ENCODE data around the gene MMRN1.

MMRN1 gene

DNA sequence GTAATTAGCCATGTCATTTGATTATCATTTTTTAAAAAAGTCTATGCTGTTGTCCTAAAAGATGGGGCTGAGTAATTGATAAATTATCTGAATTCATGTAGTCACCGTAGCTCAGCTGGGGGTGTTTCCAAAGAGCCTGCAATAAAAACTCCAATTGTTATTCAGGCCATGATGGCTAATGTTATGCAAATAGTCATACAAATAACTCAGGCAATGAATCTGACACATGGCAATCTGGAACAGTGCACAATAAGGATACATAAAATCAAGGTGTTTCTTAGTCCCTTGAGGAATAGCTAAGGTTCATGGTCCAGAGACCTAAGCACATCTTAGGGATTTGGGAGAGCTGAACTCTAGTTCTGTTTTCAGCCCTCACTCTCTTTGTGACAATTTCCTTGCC is 15.2 kb downstream of the MMRN1 start:
- no peak for DNase-seq

DNA sequence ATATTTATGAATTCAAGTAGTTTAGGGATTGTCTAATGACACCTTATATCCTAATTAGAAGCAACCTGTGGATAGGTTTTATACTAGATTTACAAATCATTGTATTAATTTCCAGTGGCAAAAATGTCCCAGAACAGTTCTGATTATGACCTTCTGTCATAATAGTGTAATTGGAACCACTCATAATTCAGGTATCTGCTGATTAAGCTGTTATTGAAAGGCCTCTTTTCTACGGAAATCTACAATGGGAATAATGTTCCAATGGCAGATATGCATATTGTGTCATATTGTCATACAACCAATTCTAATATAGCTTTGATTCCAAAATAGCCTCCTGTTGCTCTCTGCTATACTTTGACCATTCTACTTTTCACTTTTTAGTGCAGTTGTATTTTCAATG is 19.0 kb downstream of the MMRN1 start:
- no peak for DNase-seq

- DNase-seq, result peak; percentile 23
These were observed 20.2 kb downstream of the MMRN1 start for GRCh38 chr4:89914609-89915550.

DNA sequence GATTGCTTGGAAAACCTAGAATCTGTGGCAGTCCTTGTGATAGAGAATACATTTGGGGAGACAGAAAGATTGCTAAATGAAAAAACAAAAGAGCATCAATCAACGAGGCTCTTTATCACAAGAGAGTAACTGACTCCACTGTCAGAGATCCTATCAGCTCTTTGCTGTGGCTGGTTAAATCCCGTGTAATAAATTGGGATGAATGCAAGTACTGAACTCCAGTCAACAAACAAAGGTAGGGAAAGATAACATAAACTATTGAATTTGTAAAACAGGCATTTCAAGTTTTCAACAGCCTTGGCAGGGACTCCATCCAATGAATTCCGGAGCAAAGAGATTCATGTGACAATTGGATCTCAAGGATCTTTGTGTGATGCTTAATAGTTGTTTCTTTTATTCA is 21.3 kb downstream of the MMRN1 start:
- DNase-seq, result no peak

DNA sequence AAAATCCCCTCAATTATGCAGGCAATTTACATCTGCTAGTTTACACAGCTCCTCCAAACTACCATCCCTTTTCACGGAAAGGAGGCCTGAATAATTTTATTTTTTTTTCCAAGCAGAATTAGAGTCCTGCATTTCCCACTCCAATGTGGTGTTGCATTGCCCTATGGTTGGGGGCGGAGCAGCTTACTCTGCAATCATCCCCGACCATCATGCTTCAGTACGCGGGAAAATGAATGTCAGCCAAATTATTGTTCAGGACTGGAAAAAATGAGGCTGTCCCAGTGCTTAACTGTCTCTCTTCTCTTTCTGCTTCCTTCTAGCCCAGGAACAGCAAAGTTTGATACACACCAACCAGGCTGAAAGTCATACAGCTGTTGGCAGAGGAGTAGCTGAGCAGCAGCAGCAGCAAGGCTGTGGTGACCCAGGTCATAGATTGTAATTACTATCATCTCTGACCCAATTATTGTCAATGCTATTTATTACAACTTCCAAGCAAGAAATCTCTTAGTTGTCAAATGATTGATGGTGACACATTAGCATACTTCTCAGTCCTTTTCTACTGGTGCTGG is 28.3 kb downstream of the MMRN1 start:
- no peak for DNase-seq

GRCh38 chr4:89928838-89929237 is 34.2 kb downstream of the MMRN1 start:
- DNase-seq, result no peak

GRCh38 chr4:89929425-89930159 is 34.9 kb downstream of the MMRN1 start:
- no peak for DNase-seq

DNA sequence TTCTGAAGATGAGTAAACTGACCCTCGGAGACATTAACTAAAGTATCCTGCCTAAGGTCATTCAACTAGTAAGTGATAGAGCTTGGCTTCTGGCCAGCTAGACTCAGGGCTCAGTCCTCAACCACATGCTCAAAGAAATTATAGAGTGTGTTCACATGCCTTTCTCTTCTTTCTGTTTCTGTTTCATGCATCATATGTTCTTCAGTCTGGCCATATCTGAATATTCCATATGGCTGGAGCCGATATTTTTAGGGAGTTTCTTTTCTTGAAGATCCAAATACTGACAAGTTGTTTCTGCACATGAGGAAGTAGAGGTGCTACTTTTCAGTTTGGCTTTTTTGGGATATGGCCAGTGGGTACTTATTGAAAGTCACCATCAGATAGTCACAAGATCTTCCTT is 44.9 kb downstream of the MMRN1 start:
- peak; percentile 69 for DNase-seq

DNA sequence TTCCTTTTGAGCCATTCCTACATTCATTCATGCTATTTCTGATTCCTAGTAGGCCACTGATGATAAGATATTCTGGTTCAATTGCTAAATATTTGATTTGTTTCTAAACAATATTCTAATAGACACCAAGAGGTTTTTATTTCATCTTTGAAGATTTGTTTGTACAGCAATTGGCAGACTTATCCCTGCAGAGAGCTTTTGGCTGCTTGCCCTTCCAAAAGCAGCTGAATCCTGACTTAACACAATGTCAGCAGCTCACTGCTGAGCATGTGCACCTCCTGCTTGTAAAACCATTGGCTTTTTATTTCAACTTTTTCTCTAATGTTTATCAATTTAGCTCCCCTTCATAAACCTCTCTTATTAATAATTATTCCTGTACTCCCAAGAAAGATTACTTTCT is 45.3 kb downstream of the MMRN1 start:
- DNase-seq, result peak; percentile 85

GRCh38 chr4:89942811-89943210 is 48.2 kb downstream of the MMRN1 start:
- DNase-seq, result no peak

GRCh38 chr4:89949782-89950387 is 55.2 kb downstream of the MMRN1 start:
- peak; percentile 33 for DNase-seq

GRCh38 chr4:89952458-89952857 is 57.8 kb downstream of the MMRN1 start:
- no peak for DNase-seq

GRCh38 chr4:89954906-89955695 is 60.4 kb downstream of the MMRN1 start:
- no peak for DNase-seq

DNA sequence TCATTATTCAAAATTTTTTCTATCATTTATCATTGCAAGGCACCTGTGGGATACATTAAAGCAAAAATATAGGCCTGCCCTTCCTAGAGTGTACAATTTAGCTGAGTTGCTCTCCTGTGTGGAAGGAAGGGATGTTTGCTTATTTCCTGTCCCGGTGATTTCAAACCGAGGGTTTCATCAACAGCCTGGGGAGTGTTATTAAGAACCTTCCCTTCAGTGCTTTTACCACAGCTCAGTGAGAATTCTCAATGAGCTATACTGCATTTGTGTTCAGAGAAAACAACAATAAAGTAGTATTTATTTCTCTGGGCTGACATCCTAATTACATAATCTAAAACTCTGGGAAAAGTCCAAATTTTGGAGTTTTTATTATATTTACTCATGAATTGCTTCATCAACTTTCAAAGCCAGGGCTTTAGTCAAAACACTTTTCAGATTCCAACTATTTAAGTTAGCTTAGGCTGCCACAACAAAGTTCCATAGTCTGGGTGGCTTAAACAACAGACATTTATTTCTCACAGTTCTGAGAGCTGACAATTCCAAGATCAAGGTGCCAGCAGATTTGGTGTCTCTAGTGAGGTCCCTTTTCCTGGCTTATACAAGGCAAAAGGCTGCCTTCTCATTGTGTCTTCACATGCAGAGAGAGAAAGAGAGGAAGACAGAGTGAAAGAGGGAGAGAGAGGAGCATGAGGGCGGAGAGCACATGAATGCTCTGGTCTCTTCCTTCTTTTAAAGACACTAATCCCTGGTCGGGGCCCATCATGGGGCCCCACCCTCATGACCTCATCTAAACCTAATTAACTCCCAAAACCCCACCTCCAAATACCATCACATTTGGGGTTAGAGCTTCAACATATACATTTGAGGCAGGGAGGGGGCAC is 62.6 kb downstream of the MMRN1 start:
- DNase-seq, result no peak

DNA sequence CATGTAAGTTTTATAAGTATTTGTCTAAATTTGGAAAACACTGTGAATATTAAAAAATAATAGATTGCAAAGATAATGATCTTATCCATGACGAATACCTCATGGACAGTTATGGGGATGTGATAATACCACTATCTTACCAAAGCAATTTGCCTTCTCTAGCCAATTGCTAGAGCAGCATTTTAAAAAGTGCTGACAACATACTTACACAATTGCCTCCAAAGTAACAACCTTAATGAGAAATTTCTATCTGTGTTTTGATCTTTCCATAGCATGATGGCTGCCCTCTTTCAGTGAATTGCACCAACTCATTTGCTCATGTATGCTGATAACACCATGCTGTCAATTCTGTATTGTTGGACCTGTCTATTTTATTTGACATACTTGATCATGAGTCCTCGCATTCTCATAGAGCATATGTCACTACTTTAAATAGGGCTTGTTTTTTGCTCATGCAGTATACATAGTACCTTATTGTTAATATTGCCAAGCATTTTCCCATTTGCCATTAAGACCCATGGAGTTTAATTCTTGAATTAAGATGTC is 87.2 kb downstream of the MMRN1 start:
- no peak for DNase-seq

- DNase-seq, result no peak
These were observed 93.6 kb downstream of the MMRN1 start for GRCh38 chr4:89988268-89988667.

DNA sequence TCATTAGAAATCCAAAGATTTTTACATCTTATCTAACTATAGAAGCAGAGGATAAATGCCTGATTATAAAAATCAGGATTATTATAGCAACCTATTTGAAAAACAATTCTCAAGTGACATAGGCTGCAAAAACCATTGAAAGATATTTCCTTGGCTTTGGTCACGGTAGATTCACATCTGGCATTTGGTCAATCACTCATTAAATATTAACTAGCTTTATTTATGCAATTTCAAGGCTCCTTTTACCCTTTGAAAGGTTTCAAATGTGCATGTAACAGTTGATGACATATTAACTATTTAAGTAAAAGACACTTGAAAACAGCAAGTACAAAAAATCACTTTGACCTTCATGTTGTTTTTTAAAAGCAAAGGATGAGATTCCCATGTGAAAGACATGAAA is 98.1 kb downstream of the MMRN1 start:
- DNase-seq, result no peak

DNA sequence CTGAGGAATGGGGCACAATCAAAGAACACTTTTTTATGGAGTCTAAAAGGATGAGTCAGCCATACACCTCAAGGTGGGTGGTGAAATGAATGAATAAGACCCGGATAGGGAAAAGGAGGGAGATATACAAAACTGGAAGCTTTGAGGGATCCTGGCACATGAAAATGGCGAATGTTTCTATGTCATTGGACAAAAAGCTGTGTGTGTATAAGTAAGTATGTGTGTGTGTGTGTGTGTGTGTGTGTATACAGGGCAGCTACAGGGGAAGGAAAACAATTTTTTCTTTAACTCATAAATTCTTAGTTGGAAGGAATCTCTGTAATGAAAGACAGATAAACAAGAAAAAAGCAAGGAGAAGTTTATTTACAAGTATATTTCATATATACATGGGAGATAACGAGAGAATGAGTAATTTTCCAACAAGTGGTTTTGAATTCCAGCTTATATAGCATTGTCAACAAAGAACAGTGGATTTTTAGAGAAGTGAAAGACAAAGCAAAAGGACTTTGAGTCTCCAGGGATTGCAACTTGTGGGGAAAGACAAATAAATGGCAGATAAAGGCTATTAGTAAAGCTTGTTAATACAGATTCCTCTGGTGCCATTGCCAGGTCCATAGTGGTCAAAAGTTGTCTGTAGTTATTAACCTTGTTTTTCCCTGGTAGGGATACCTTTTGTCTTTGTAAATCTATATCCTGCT is 99.7 kb downstream of the MMRN1 start:
- DNase-seq, result no peak

DNA sequence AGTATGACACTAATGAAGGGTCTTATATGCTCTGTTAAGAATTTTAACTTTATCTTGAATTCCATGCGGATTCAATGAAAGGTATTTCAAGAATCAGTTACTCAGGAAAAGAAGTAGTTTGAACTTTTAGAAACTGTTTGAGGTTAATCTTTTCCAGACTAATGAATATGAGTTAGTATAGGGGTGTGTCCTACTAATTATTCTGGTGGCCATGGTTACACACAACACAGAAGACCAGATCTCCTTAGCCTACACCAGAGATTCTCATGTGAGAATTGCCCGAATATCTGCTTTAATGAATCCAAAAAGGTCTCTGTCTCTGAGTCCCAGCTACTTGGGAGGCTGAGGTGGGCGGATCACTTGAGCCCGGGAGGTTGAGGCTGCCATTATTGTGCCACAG is 100.4 kb downstream of the MMRN1 start:
- no peak for DNase-seq

GRCh38 chr4:89995814-89996213 is 101.2 kb downstream of the MMRN1 start:
- DNase-seq, result no peak

All from NCI-H446 treated with DMSO at 0.1 percent for 48 hours (cell line).